Stimulated activated CD4-positive, alpha-beta T cell treated with anti-CD3 and anti-CD28 coated beads, Interleukin-1b, Interleukin-23, amount 100 ng/mL, for 24 hours (primary cell): ENCODE results near the gene XRN1.
"Not testable (repeated sequence)": the region's sequence is repeated elsewhere in the genome, so short reads cannot be mapped to it uniquely, and the experiment has no call there.

Source experiments
- DNase-seq, 4 experiments: peaks; one replicate each; pipeline ENCODE4 v3.0.0-alpha.2; 2020; ENCODE audit warnings: low read depth in 4 of 4, low spot score in 1 of 4

Gene XRN1

DNA sequence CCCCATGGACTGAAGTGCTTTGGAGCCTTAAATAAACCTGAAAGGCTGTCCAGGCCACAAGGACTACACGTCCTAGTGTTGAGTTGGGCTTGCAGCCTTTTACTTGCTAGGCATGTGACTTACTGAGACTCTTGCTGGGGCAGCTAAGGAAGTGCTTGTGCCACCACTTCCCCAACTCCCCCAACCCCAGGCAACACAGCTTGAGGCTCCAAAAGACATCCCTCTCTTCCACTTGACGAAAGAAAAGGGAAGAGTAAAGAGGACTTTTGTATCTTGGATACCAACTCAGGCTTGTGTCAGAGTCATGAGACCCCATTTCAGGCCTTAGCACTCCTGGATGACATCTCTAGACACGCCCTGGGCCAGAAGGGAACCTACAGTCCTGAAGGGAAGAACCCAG is 109.8 kb downstream of the XRN1 start:
- DNase-seq = no peak

DNA sequence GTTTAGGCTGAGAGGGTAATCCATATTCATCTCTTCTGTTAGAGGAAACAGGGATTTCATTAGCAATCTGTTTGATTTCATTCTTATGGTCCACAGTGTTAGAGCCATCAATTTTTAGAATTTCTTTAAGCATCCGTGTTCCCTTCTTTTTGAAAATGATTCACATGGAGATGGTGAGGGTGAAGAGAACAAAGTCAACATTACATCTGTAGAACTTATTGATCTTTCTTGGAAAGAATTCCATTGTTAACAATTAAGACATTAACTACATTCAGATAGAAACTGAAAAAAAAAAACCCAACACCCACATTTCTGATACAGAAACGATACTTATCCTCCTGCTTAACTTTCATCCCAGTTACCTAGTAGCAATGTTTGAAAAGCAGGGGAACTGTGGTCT is 115.4 kb downstream of the XRN1 start:
- no peak for DNase-seq

DNA sequence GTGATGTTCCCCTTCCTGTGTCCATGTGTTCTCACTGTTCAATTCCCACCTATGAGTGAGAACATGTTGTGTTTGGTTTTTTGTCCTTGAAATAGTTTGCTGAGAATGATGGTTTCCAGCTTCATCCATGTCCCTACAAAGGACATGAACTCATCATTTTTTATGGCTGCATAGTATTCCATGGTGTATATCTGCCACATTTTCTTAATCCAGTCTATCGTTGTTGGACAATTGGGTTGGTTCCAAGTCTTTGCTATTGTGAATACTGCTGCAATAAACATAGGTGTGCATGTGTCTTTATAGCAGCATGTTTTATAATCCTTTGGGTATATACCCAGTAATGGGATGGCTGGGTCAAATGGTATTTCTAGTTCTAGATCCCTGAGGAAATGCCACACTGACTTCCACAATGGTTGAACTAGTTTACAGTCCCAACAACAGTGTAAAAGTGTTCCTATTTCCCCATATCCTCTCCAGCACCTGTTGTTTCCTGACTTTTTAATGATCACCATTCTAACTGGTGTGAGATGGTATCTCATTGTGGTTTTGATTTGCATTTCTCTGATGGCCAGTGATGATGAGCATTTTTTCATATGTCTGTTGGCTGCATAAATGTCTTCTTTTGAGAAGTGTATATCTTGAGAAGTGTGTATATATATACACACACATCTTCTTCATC is 123.4 kb downstream of the XRN1 start:
- DNase-seq = not testable (repeated sequence)

DNA sequence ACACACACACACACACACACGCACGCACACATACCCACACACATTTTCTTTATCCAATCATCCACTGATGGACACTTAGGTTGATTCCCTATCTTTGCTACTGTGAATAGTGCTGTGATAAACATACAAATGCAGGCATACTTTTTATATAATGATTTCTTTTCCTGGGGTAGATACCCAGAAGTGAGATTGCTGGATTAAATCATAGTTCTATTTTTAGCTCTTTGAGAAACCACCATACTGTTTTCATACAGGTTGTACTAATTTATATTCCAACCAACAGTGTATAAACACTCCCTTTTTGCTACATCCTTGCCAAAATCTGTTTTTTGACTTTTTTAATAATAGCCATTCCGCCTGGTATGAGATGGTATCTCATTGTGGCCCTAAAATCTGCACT is 127.9 kb downstream of the XRN1 start:
- no peak for DNase-seq

DNA sequence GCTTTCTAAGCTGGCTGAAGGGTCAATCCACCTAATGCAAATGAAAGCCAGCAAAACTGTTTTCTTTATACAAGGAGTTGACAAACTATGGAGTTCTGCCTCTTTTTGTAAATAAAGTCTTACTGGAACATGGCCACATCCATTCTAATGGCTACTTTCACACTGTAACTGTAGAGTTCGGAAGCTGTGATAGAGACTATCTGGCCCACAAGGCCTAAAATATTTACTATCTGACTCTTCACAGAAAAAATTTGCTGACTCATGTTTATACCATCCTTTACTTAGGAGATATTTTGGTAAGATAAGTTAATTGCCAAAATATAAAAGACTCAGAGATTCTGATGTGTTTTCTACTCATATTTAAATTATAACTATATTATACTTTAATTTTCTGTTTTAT is 128.7 kb downstream of the XRN1 start:
- no peak for DNase-seq

DNA sequence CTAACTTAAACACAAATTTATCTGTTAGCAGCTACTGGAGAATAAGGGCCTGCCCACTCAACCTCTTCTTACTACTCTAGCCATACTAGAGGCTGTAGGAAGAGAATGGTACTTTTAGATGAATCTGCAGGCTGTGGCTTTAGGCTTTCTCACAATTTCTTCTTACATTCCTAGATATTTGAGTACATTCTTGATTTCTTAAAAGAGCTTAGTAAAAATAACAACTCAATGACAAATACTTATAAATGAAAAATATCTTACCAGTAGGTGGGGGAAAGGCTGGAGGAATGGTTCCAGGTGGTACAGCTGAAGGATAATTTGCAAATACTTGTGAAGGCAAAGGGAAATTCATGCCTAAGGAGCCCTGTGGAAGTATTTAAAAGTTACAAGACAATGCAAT is 129.5 kb downstream of the XRN1 start:
- DNase-seq = no peak

DNA sequence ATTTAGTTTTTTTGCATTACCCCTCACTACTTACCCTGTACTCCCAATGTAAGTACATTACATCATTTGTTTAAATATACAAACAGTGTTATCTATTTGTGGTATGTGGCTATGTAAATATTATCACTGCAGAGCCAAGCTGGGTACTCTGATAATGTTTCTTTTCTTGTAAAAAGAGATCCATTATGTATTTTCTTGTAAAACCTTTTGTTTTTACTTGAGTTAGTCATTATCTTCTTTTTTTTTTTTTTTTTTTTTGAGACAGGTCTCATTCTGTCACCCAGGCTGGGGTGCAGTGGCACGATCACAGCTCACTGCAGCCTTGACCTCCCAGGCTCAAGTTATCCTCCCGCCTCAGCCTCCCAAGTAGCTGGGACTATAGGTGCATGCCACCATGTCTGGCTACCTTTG is 131.9 kb downstream of the XRN1 start:
- DNase-seq = not testable (repeated sequence)

DNA sequence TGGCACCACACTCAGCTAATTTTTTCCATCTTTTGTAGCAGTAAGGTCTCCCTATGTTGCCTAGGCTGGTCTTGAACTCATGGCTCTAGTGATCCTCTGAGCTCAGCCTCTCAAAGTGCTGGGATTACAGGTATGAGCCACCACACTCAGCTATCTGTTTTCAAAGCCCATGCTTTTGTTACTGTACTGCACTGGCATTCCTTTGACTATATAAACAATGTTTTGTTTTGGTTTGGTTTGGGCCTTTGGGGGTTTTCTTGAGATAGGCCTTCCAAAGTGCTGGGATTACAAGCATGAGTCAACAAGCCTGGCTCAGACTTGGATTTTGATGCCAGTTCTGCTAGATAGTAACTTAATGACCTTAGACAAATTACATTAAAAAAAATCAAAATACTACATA is 132.8 kb downstream of the XRN1 start:
- DNase-seq = no peak

DNA sequence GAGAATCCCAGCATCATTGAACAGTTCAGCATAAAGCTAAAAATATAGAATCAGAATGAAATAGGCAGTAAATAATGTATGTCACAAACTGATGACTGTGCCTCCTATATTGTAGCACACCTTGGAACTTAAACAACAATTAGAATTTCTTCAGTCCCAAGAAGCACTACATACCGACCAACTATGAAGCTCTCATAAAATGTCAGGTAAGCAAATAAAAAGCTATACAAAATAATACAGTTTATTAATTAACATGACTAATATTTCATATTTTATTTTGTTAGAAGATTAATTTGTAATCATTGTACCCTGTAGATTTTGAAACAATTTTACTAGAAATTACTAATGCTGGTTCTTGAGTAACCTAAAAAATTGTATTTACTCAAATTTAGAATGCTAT is 137.4 kb downstream of the XRN1 start:
- DNase-seq = no peak

DNA sequence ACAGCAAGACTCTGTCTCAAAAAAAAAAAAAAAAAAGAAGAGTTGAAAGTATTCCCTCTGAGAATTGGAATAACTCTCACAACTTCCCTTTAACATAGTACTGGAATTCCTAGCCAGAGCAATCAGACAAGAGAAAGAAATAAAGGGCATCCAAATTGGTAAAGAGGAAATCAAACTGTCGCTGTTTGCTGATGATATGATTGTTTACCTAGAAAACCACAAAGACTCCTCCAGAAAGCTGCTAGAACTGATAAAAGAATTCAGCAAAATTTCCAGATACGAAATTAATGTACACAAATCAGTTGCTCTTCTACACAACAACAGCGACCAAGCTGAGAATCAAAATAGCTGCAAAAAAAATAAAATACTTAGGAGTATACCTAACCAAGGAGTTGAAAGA is 145.0 kb downstream of the XRN1 start:
- not testable (repeated sequence) for DNase-seq

DNA sequence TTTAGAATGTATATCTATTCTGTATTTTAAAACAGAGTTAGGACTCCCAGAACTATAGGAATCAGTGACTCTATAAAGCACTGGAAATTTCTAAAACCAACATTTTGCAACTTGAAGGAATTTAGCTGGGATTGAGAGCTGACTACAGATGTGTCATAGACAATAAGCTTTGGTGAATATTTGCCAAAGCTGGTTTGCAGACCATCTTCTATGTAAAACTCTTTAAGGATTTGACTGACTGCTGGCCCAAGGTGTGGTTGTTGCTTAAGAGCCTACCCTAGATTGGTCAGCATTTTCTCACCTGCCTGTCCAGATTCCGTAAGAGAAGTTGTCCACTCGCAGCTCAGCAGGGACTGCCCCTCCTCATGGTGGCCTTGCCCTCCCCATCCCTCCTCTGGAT is 149.2 kb downstream of the XRN1 start:
- DNase-seq = no peak

DNA sequence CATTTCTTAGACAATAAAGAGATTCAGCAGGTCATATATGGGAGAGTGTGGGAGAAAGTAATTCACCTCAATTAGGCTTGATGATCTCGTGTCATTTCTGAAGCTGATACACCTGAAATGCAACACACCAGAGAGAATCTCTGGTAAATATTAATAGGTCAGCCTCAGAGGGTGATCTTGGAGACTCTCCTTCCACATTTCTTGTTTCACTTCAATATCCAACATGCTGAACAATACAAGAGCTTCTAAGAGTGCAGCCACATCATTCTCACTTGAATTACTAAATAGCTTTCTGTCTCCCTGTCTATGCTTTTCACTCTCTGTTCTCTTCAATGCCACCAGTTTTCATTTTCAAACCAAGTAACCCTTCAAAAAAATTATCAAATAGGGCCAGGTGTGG is 151.3 kb downstream of the XRN1 start:
- no peak for DNase-seq

DNA sequence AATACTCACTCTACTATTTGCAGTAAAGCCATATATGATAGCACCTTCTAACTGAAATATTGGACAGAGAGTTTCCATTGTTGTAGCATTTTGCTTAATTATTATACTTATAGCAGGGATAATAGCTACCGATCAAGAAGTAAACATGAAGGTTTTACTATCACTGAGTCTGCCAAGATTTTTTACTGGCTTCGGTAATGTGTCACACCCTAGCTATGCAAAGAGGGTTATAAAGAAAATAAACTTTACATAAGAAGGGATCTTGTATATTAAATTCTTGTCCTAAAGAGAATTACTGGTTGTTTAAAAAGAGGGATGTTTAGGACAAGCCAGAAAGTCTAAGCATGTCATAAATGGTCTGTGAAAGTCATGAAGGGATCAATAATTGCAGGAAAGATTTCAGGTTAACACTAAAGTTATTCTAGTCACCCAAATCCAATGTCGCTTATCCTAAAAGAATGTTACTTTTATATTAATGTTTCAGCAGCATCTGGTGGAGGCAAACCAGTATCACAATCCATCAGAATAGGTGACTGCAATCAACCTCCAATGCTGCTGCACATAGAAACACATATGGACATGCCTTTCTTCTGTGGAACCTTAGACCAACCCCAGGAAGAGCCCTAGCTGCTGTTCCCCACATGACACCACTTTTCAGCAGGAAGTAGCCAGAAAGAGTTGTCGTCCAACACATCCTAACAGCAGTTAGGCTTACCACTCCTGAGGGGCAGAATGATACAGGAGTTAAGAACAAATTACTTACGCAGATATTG is 159.8 kb downstream of the XRN1 start:
- DNase-seq = no peak

DNA sequence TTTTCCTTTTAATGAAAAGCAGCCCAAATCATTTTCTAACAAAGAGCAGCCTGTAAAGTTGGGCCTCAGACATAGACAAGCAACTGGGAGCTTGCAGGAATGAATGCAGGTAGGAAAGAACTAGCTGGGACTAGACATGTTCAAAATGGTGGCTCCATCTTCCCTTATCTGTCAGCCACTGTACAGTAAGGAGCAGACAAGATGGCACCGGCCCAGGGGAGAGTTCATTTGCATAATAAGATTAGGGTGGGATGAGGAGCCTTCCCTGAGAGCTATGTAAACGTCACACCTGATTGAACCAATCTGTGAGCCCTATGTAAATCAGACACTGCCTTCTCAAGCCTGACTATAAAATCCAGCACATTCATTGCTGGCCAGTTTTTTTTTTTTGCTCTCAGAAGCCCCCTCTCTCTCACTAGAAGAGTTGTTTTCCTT is 162.7 kb downstream of the XRN1 start:
- DNase-seq = no peak

DNA sequence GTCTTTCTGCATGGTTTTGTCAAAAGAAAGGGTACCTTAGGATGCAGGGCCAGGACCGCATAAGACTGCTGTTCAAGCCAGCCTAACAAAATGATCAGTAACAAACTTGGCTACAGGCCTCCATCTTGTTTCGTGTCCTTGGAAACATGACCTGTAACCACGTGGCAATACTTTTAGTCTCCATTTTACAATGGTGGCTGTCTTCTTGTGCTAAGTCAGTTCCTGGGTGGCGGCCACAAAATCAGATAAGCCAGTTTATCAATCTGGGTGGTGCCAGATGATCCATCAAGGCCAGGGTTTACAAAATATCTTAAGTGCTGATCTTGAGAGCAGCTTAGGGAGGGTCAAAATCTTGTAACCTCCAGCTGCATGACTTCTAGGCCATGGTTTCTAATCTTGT is 165.3 kb downstream of the XRN1 start:
- no peak for DNase-seq

DNA sequence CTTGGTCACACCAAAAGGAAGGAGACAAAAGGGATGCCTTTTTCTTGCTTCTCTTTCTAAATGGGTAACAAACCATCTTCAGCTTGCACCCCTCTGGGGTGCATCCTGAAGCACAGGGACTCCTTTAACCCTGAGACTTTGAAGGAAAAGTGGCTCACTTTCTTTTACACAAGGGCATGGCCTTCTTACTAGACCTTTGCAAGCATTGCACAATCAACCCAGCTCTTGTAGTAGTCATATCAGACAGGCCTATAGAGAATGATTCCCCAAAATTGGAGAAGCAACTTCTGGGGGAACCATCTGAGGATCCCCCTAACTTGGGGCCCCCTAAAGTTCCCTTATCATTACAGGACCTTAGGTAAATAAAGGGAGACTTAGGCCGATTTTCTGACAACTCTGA is 166.4 kb downstream of the XRN1 start:
- no peak for DNase-seq

DNA sequence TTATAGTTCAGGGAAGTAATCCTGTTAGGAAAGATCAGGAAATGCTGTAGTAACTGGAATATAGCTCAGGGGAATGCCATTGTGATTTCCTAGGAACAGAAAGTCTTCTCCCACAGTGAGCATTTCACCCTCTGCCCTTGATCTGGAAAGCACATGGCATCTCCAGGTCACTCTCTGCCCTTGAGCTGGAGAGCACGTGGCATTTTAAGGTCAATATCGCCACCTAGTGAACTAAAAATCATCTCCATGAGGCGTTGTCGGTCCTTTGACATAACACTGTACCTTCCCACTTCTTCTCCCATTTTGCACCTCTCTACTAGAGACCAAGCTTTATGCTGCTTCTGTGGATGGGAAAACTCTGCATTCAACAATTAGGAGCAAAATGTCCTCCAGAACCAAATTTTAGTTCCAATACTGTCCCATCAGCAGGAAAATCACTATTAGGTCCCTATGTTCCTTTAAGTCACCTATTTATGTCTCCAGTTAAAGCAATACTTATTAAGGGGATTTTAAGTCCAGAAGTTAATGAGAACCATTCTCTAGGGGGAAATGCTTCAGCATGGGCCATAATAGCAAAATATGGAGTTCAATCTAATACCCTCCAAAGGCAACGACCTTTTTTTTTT is 167.8 kb downstream of the XRN1 start:
- DNase-seq = peak in 2 of 4 experiments; percentile 3 to 7

DNA sequence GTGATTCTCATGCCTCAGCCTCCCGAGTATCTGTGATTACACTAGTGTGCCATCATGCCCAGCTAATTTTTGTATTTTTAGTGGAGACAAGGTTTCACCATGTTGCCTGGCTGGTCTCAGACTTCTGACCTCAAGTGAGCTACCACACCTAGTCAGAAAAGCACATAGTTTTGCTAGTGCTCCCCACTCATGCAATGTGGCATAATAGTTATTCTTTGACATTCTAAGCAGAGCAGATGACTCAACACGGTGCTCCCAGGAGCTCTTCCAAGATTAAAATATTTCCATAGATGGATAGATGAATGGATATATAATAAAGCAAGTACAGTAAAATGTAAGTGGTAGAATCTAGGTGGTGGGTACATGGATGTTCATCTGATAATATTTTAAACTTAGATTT is 169.4 kb downstream of the XRN1 start:
- no peak for DNase-seq

DNA sequence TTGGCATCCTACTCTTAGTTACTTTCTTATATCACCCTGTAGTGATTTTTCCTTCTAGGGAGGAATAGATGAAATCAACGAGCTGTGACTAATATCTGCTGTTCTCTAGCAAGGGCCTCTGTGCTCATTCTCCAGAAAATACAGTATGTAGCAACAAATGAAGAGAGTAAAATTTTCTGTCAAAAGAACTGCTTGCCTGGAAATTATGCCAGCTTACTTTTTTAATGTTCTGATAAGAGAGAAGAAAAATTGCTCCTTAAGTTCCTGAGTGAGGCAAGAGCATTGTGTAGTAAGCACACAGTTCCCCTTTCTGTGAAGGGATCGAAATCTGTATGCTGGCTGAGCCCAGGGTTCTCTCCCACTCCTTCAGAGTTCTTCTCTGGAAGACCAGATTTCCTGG is 171.1 kb downstream of the XRN1 start:
- DNase-seq = no peak

DNA sequence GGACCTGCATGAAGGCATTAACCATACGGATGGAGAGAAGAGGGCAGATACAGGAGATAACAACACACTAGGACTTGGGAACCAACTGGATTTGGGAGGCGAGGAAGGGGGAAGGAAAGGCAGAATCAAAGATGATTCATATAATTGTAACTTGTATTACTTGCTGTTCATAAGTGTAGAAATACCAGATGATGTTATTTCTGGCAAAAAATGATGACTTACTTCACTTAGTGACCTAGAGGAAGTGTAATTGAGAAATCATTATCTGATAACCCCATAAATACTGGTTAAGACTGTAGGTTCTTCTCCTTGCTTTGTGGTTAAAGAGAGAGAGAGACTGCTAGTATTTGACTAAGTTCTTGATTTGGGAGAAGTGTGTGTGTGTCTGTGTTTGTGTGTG is 172.0 kb downstream of the XRN1 start:
- no peak for DNase-seq

DNA sequence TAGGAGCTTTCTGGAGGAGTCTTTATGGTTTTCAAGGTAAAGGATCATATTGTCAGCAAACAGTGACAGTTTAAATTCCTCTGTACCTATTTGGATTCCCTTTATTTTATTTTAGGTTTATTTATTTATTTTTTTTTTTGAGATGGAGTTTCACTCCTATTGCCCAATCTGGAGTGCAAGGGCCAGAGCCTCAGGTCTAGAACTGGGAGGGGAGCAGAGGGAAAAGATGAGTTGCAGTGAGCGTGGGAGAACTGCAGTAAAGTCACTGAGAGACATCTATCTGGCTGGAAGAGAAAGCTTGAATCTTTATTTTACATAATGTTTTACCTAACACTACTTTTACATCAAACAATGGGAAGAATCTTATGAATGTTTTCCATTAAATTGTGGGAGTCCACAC is 172.9 kb downstream of the XRN1 start:
- DNase-seq = no peak

DNA sequence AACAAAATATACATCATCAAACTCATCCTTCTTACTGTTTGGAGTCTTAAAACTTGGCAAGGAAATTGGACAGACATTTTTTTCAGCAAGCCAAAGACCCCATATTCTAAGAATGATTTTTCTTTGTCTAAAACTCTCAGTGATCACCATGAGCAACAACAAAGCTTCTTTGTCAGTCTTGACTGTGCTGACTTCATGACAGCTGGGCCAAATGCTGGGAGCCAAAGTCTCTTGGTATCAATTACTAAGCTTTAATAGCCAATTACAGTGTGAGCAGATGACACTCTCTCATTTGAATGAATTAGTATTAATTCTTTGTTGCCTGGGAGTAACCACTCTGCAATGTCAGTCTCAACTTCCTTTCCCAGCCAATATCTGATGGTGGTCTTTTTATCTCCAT is 174.3 kb downstream of the XRN1 start:
- no peak for DNase-seq
